Loucy (cell line): Measurements from ENCODE around the gene SPP1.

Experiments
- CTCF ChIP-seq: fragments of 200-600 bp; sonication (generic); conservative IDR thresholded peaks from 2 replicates; pipeline ENCODE4 v1.5.1; 2014; ENCODE audit warnings: mild to moderate bottlenecking, antibody characterized with exemption, low read length
- EZH2phosphoT487 ChIP-seq: fragments of 200-600 bp; IDR thresholded peaks from 2 replicates; pipeline ENCODE4 v1.6.1; 2018; ENCODE audit warnings: antibody characterized with exemption, mild to moderate bottlenecking, moderate library complexity, borderline replicate concordance

DNA sequence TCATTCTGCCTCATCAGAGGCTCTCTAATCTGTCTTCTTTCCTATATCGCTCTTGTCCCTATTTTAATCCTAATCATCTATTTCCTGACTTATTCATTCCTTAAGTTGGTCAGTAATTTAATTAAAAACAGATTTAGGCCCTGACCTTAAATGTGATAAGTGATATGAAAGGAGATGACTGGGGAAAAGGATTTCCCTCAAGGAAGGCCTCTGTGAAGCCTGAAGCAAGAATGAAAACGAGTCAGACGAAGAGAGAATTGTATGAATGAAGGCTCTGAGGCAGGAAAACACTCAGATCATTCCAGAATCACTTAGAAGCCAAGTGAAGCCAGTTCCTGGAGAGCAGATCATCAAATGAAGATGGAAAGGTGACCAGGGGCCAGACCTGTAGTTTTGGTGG, 54.0 kb downstream of the SPP1 start:
- TF ChIP-seq CTCF = no peak
- TF ChIP-seq EZH2phosphoT487 = no peak
